ENCODE measurements around the gene DAAM1.
A peak's percentile ranks its signal among the peaks of the same experiment; 100 is the strongest.

Gene DAAM1

DNA sequence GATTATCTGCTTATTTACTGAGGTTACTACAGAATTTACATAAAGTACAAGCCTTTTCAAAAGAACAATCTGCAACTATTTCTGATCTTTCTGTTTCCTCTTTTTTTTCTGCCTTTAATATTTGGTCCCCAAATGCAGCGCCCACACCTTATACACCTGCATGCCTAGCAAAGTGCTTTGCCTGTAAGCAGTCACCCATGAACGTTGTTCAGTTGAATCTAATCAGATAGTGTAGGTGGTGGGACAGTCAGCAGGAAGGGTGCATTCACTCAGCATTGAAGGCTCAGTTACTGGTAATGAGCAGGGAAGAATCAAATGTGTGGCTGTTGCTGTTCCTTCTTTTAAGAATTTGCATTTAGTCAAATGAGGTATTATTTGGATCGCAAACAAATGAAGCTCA lies 168.3 kb downstream of the DAAM1 start:
- H3K4me1 ChIP-seq (ENCODE audit: low read length) = peaks cover 26% of the 10 kb centered on the region
- H3K4me2 ChIP-seq (ENCODE audit: low read length) = no peak overlapping the region
- peaks cover 21% of the 10 kb centered on the region for H3K36me3 ChIP-seq (replicated peaks; ENCODE audit: low read depth, low read length)
- no peak overlapping the region for H2AFZ ChIP-seq (ENCODE audit: low read depth, low read length)
- no peaks in the 10 kb centered on the region for H3K9me3 ChIP-seq (ENCODE audit: insufficient read depth, low read length)
- TF ChIP-seq, protein P1, sequence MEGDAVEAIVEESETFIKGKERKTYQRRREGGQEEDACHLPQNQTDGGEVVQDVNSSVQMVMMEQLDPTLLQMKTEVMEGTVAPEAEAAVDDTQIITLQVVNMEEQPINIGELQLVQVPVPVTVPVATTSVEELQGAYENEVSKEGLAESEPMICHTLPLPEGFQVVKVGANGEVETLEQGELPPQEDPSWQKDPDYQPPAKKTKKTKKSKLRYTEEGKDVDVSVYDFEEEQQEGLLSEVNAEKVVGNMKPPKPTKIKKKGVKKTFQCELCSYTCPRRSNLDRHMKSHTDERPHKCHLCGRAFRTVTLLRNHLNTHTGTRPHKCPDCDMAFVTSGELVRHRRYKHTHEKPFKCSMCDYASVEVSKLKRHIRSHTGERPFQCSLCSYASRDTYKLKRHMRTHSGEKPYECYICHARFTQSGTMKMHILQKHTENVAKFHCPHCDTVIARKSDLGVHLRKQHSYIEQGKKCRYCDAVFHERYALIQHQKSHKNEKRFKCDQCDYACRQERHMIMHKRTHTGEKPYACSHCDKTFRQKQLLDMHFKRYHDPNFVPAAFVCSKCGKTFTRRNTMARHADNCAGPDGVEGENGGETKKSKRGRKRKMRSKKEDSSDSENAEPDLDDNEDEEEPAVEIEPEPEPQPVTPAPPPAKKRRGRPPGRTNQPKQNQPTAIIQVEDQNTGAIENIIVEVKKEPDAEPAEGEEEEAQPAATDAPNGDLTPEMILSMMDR (IDR thresholded peaks at IDR 0.05; ENCODE audit: low read depth, low read length) = no peak
- TF ChIP-seq EZH2phosphoT487 (IDR thresholded peaks at IDR 0.05; ENCODE audit: low read depth) = no peak
- no peak overlapping the region for H3K9ac ChIP-seq (ENCODE audit: low read length)
- H3K4me3 ChIP-seq (ENCODE audit: low read length) = no peak overlapping the region
- no peaks in the 10 kb centered on the region for H3K79me2 ChIP-seq (ENCODE audit: low read length)
- H4K20me1 ChIP-seq (ENCODE audit: insufficient read depth, low read length) = no peaks in the 10 kb centered on the region
- no peaks in the 10 kb centered on the region for H3K27me3 ChIP-seq (ENCODE audit: low read depth, low read length)
- no peak overlapping the region for H3K27ac ChIP-seq (ENCODE audit: low read length)

DNA sequence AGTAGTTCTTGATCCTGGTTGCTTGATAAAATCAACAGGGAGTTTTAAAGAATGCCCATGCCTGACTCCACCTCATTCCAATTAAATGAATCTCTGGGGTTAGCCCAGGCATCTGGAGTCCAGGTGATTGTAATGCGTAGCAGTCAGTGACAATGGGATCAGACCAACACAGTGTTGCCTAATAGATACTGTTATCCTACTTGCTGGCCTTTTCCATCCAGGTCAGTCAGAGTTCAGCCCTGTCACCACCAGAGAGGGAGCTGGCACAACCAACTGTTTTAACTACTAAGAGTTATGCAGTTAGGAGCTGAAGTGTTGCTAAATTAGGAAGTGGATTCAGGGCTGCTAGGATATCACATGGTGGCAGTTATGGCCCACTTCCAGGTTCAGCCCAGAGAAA lies 169.6 kb downstream of the DAAM1 start:
- no peaks in the 10 kb centered on the region for H3K9me3 ChIP-seq (ENCODE audit: insufficient read depth, low read length)
- no peaks in the 10 kb centered on the region for H4K20me1 ChIP-seq (ENCODE audit: insufficient read depth, low read length)
- no peak overlapping the region for H3K9ac ChIP-seq (ENCODE audit: low read length)
- H3K27me3 ChIP-seq (ENCODE audit: low read depth, low read length) = no peaks in the 10 kb centered on the region
- H3K27ac ChIP-seq (ENCODE audit: low read length) = no peak overlapping the region
- TF ChIP-seq, protein P1 (IDR thresholded peaks at IDR 0.05; ENCODE audit: low read depth, low read length) = no peak
- TF ChIP-seq EZH2phosphoT487 (IDR thresholded peaks at IDR 0.05; ENCODE audit: low read depth) = no peak
- H3K36me3 ChIP-seq (replicated peaks; ENCODE audit: low read depth, low read length) = peaks cover 21% of the 10 kb centered on the region
- H3K79me2 ChIP-seq (ENCODE audit: low read length) = no peaks in the 10 kb centered on the region
- no peak overlapping the region for H2AFZ ChIP-seq (ENCODE audit: low read depth, low read length)
- H3K4me3 ChIP-seq (ENCODE audit: low read length) = no peak overlapping the region
- no peak overlapping the region for H3K4me2 ChIP-seq (ENCODE audit: low read length)
- H3K4me1 ChIP-seq (ENCODE audit: low read length) = peaks cover 26% of the 10 kb centered on the region

DNA sequence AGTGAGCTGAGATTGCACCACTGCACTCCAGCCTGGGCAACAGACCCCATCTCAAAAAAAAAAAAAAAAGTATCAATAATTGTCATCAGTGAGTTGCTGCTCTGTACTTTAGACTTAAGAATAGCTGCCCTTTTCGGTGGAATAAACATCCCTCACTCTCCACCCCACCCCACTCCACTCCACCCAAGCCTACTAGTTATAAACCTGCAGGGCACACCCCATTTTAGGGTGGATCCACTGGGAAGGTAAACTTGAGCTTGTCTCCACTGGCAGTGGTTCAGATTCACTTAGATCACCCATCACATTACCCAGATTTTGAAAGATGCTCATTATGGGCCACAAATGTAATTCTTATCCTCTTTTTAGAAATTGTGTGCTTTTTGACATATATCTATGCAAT lies 170.3 kb downstream of the DAAM1 start:
- H3K27me3 ChIP-seq (ENCODE audit: low read depth, low read length) = no peaks in the 10 kb centered on the region

DNA sequence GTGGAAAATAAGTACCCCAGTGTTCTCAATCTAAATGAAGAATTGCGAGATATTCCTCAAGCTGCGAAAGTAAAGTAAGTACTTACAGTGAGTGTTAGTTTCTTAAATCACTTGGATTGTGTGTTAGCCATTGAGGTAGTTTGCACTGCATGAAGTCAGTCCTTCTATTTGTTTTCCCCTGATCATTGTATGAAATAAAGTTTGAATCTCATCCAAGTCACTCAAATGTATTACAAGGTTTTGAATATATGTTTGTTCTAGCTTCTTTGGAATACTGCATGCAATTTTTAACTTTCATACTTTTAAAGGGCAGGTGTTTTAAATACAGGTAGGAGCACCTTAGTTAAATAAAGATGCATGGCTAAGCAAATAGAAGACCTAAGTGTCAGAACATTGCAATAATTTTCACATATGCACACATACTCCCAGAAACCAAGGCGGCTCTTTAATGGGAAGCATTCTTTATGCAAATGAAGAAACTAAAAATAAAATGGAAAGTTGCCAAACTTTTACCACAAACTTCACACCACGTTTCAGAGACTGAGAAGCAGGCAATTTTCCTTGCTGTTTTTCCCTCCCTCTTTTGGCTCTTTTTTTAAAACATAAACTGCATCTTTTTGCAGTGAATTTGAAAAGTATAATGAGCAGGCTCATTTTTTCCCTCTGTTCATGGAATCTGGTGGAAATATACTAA lies 171.1 kb downstream of the DAAM1 start:
- H3K79me2 ChIP-seq (ENCODE audit: low read length) = no peaks in the 10 kb centered on the region
- no peak overlapping the region for H2AFZ ChIP-seq (ENCODE audit: low read depth, low read length)
- H3K27ac ChIP-seq (ENCODE audit: low read length) = no peak overlapping the region
- H4K20me1 ChIP-seq (ENCODE audit: insufficient read depth, low read length) = no peaks in the 10 kb centered on the region
- TF ChIP-seq EZH2phosphoT487 (IDR thresholded peaks at IDR 0.05; ENCODE audit: low read depth) = no peak
- TF ChIP-seq, protein P1 (IDR thresholded peaks at IDR 0.05; ENCODE audit: low read depth, low read length) = no peak
- H3K9ac ChIP-seq (ENCODE audit: low read length) = no peak overlapping the region
- peak overlapping the region; percentile 14; the same call in 1 of the 2 replicates for H3K4me2 ChIP-seq (ENCODE audit: low read length)
- H3K27me3 ChIP-seq (ENCODE audit: low read depth, low read length) = no peaks in the 10 kb centered on the region
- no peak overlapping the region for H3K4me3 ChIP-seq (ENCODE audit: low read length)
- peaks cover 17% of the 10 kb centered on the region for H3K36me3 ChIP-seq (replicated peaks; ENCODE audit: low read depth, low read length)
- peaks cover 12% of the 10 kb centered on the region for H3K4me1 ChIP-seq (ENCODE audit: low read length)
- H3K9me3 ChIP-seq (ENCODE audit: insufficient read depth, low read length) = no peaks in the 10 kb centered on the region

More for the DNA sequence above, 170.3 kb downstream of the DAAM1 start:
- no peaks in the 10 kb centered on the region for H3K9me3 ChIP-seq (ENCODE audit: insufficient read depth, low read length)
- H3K27ac ChIP-seq (ENCODE audit: low read length) = no peak overlapping the region
- H4K20me1 ChIP-seq (ENCODE audit: insufficient read depth, low read length) = no peaks in the 10 kb centered on the region
- peaks cover 20% of the 10 kb centered on the region for H3K36me3 ChIP-seq (replicated peaks; ENCODE audit: low read depth, low read length)
- H3K4me3 ChIP-seq (ENCODE audit: low read length) = no peak overlapping the region
- H3K4me2 ChIP-seq (ENCODE audit: low read length) = no peak overlapping the region
- no peak overlapping the region for H3K9ac ChIP-seq (ENCODE audit: low read length)
- no peak overlapping the region for H2AFZ ChIP-seq (ENCODE audit: low read depth, low read length)
- H3K4me1 ChIP-seq (ENCODE audit: low read length) = peaks cover 19% of the 10 kb centered on the region
- no peak for TF ChIP-seq EZH2phosphoT487 (IDR thresholded peaks at IDR 0.05; ENCODE audit: low read depth)
- TF ChIP-seq, protein P1 (IDR thresholded peaks at IDR 0.05; ENCODE audit: low read depth, low read length) = no peak
- H3K79me2 ChIP-seq (ENCODE audit: low read length) = no peaks in the 10 kb centered on the region
